ENCODE measurements around the gene FEZ2.

Gene FEZ2

GRCh38 chr2:36569267-36569856, 28.6 kb downstream of the FEZ2 start:
- TF ChIP-seq NFIC (IDR thresholded peaks at IDR 0.05) (no peak), YY1 (IDR thresholded peaks at IDR 0.05; ENCODE audit: low read depth) (no peak), CEBPB (IDR thresholded peaks at IDR 0.05) (no peak), TAF1 (IDR thresholded peaks at IDR 0.05; ENCODE audit: low read depth) (no peak), ZBTB7A (IDR thresholded peaks at IDR 0.05; ENCODE audit: low read depth) (no peak), TCF12 (IDR thresholded peaks at IDR 0.05; ENCODE audit: low read depth) (no peak), EP300 (IDR thresholded peaks at IDR 0.05; ENCODE audit: borderline replicate concordance) (no peak), FOXM1 (IDR thresholded peaks at IDR 0.05; ENCODE audit: borderline replicate concordance, low read depth) (no peak), TEAD4 (IDR thresholded peaks at IDR 0.05) (no peak), REST (IDR thresholded peaks at IDR 0.05; ENCODE audit: low read depth) (no peak), RAD21 (IDR thresholded peaks at IDR 0.05; ENCODE audit: low read depth) (no peak), CREB1 (IDR thresholded peaks at IDR 0.05; ENCODE audit: low read depth) (no peak), EGR1 (IDR thresholded peaks at IDR 0.05) (no peak)
- TF ChIP-seq, protein P1, sequence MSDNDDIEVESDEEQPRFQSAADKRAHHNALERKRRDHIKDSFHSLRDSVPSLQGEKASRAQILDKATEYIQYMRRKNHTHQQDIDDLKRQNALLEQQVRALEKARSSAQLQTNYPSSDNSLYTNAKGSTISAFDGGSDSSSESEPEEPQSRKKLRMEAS (IDR thresholded peaks at IDR 0.05), result no peak
- TF ChIP-seq, protein P2, sequence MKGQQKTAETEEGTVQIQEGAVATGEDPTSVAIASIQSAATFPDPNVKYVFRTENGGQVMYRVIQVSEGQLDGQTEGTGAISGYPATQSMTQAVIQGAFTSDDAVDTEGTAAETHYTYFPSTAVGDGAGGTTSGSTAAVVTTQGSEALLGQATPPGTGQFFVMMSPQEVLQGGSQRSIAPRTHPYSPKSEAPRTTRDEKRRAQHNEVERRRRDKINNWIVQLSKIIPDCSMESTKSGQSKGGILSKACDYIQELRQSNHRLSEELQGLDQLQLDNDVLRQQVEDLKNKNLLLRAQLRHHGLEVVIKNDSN (IDR thresholded peaks at IDR 0.05), result no peak

DNA sequence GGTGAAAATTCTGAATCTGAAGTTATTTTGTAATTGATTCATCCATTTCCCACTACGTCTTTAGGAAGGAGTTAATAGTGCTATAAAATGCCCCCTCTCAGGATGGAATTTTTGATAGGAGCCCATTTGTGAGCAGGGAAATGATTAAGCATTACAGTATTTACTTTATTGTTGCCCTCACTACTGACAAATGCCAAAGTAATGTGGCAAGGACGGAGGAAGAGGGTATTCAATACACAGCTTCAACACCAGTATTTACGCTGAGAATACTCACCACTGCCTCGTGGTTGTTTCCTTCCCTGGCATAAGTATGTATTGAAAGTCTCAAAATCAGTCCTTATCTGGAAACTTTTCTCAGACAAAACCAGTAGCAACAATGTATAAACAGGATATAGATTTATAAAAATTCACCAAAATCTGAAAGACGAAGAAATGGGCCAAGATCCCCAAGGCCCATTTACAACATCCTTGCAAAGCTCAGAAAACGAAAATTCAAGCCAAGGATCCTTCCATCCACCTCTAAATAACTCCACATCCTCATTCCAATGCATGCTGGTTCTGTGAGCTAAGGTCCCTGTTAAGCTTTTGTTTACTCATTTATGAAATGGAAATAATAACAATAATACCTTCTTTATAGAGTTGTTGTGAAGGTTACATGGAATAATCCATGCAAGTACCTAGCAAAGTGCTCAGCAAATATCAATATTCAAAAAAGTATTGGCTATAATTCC, 29.3 kb downstream of the FEZ2 start:
- TF ChIP-seq CEBPB (IDR thresholded peaks at IDR 0.05), result no peak
- TF ChIP-seq TCF12 (IDR thresholded peaks at IDR 0.05; ENCODE audit: low read depth), result no peak
- TF ChIP-seq TAF1 (IDR thresholded peaks at IDR 0.05; ENCODE audit: low read depth), result no peak
- no peak for TF ChIP-seq REST (IDR thresholded peaks at IDR 0.05; ENCODE audit: low read depth)
- TF ChIP-seq RAD21 (IDR thresholded peaks at IDR 0.05; ENCODE audit: low read depth), result no peak
- no peak for TF ChIP-seq CREB1 (IDR thresholded peaks at IDR 0.05; ENCODE audit: low read depth)
- TF ChIP-seq, protein P2 (IDR thresholded peaks at IDR 0.05), result no peak
- TF ChIP-seq, protein P1 (IDR thresholded peaks at IDR 0.05), result no peak
- TF ChIP-seq EGR1 (IDR thresholded peaks at IDR 0.05), result no peak
- no peak for TF ChIP-seq TEAD4 (IDR thresholded peaks at IDR 0.05)
- no peak for TF ChIP-seq YY1 (IDR thresholded peaks at IDR 0.05; ENCODE audit: low read depth)
- TF ChIP-seq ZBTB7A (IDR thresholded peaks at IDR 0.05; ENCODE audit: low read depth), result no peak
- no peak for TF ChIP-seq NFIC (IDR thresholded peaks at IDR 0.05)

- TF ChIP-seq, protein P1 (IDR thresholded peaks at IDR 0.05), result no peak
- TF ChIP-seq, protein P2 (IDR thresholded peaks at IDR 0.05), result no peak
- TF ChIP-seq YY1 (IDR thresholded peaks at IDR 0.05; ENCODE audit: low read depth), result no peak
Observed at GRCh38 chr2:36567711-36568408, 30.1 kb downstream of the FEZ2 start.

GRCh38 chr2:36566887-36567286, 31.1 kb downstream of the FEZ2 start:
- no peak for TF ChIP-seq CREB1 (IDR thresholded peaks at IDR 0.05; ENCODE audit: low read depth)
- TF ChIP-seq, protein P1 (IDR thresholded peaks at IDR 0.05), result no peak
- TF ChIP-seq, protein P2 (IDR thresholded peaks at IDR 0.05), result no peak
- no peak for TF ChIP-seq YY1 (IDR thresholded peaks at IDR 0.05; ENCODE audit: low read depth)
- no peak for TF ChIP-seq TCF12 (IDR thresholded peaks at IDR 0.05; ENCODE audit: low read depth)
- no peak for TF ChIP-seq EGR1 (IDR thresholded peaks at IDR 0.05)
- TF ChIP-seq CEBPB (IDR thresholded peaks at IDR 0.05), result no peak
- TF ChIP-seq TEAD4 (IDR thresholded peaks at IDR 0.05), result no peak
- TF ChIP-seq ZBTB7A (IDR thresholded peaks at IDR 0.05; ENCODE audit: low read depth), result no peak
- no peak for TF ChIP-seq RAD21 (IDR thresholded peaks at IDR 0.05; ENCODE audit: low read depth)
- TF ChIP-seq REST (IDR thresholded peaks at IDR 0.05; ENCODE audit: low read depth), result no peak
- TF ChIP-seq NFIC (IDR thresholded peaks at IDR 0.05), result no peak
- TF ChIP-seq EP300 (IDR thresholded peaks at IDR 0.05; ENCODE audit: borderline replicate concordance), result no peak
- no peak for TF ChIP-seq TAF1 (IDR thresholded peaks at IDR 0.05; ENCODE audit: low read depth)
- no peak for TF ChIP-seq FOXM1 (IDR thresholded peaks at IDR 0.05; ENCODE audit: borderline replicate concordance, low read depth)
